GM12878 (cell line): Measurements from ENCODE around the gene ALOXE3. TPM values are rescaled to one million over a fixed set of nuclear protein-coding genes. Genes with fewer than 3 reads are reported as not detected.

Experiments
- ATAC-seq: fragments of 200-7000 bp; cut with Tn5 transposase; 3 replicates; pipeline ENCODE4 v1.9.1; 2020; ENCODE audit warnings: mild to moderate bottlenecking, moderate library complexity
- BruUV-seq: library from RNA; stranded (reverse); fragments of 400-500 nt; replicated peaks from 2 replicates; lab custom pipeline; 2021; lab: Mats Ljungman, UMichigan
- CTCF ChIA-PET: fragments of 300-600 bp; sonication (Branson Sonifier 250); formaldehyde crosslinking; extraction: SDS; loops from one replicate; lab custom pipeline; 2021; ENCODE audit warnings: inconsistent platforms; lab: Yijun Ruan, JAX
- POLR2A ChIA-PET: fragments of 350-600 bp; formaldehyde crosslinking; extraction: SDS; loops from one replicate; lab custom pipeline; 2021; ENCODE audit warnings: inconsistent platforms; lab: Charles Lee
- RAD21 ChIA-PET: fragments of 300-600 bp; sonication (Branson Sonifier 250); formaldehyde crosslinking; loops from one replicate; lab custom pipeline; 2023; ENCODE audit warnings: antibody characterized with exemption; ENCODE audit not compliant: unreplicated experiment; lab: Charles Lee
- SMC1A ChIA-PET: fragments of 300-600 bp; sonication (Branson Sonifier 250); formaldehyde crosslinking; loops from one replicate; lab custom pipeline; 2023; ENCODE audit not compliant: unreplicated experiment, uncharacterized antibody; lab: Charles Lee
- DNase-seq: peaks from one replicate; pipeline ENCODE4 v3.0.0-alpha.2; 2011; ENCODE audit warnings: low read depth, low spot score
- FAIRE-seq: peaks from 3 replicates; lab custom pipeline; 2011; peaks lifted over from hg19 to GRCh38; lab: Jason Lieb, UNC
- H2AFZ ChIP-seq: 2 replicates; pipeline ENCODE4 v1.6.0; 2011; ENCODE audit warnings: low read depth, low read length, control low read depth; ENCODE audit not compliant: control insufficient read depth
- H3K27ac ChIP-seq: 2 replicates; pipeline ENCODE4 v1.5.1; 2011; ENCODE audit warnings: control low read depth; ENCODE audit not compliant: control insufficient read depth, insufficient read depth
- H3K27me3 ChIP-seq, 2 experiments: replicated peaks in 1 of 2; 2 replicates each; pipeline versions ENCODE4 v1.6.0 to v1.6.1; 2011; ENCODE audit warnings: low read length in 1 of 2; ENCODE audit not compliant: control insufficient read depth in 2 of 2, insufficient read depth in 2 of 2
- H3K36me3 ChIP-seq, 2 experiments: 2 replicates each; pipeline ENCODE4 v1.5.1; 2011; ENCODE audit warnings: low read length in 1 of 2; ENCODE audit not compliant: control insufficient read depth in 2 of 2, insufficient read depth in 2 of 2
- H3K4me1 ChIP-seq: 2 replicates; pipeline ENCODE4 v1.6.1; 2011; ENCODE audit warnings: mild to moderate bottlenecking, low read length, moderate library complexity, mixed read lengths; ENCODE audit not compliant: control insufficient read depth, insufficient read depth
- H3K4me2 ChIP-seq: 2 replicates; pipeline ENCODE4 v1.6.0; 2011; ENCODE audit warnings: control low read depth; ENCODE audit not compliant: control insufficient read depth, insufficient read depth
- H3K4me3 ChIP-seq: fragments of 200-600 bp; sonication (generic); 2 replicates; pipeline ENCODE4 v1.5.1; 2016
- H3K79me2 ChIP-seq: 2 replicates; pipeline ENCODE4 v1.6.0; 2011; ENCODE audit warnings: low read length; ENCODE audit not compliant: control insufficient read depth, insufficient read depth
- H3K9ac ChIP-seq: 2 replicates; pipeline ENCODE4 v1.8.0; 2011; ENCODE audit warnings: low read length, control low read depth, mixed read lengths; ENCODE audit not compliant: control insufficient read depth, insufficient read depth
- H3K9me3 ChIP-seq: replicated peaks from 3 replicates; pipeline ENCODE4 v1.5.1; 2011; ENCODE audit warnings: mild to moderate bottlenecking, low read length; ENCODE audit not compliant: control insufficient read depth, insufficient read depth
- H4K20me1 ChIP-seq: 2 replicates; pipeline ENCODE4 v1.6.0; 2011; ENCODE audit not compliant: control insufficient read depth, insufficient read depth
- CBX5 ChIP-seq: sonication (generic); IDR thresholded peaks from 2 replicates; pipeline ENCODE4 v1.6.1; 2016; ENCODE audit warnings: low read depth, moderate library complexity, mild to moderate bottlenecking, inconsistent platforms
- CREM ChIP-seq: IDR thresholded peaks from 2 replicates; pipeline ENCODE4 v1.6.1; 2014; ENCODE audit warnings: antibody characterized with exemption, low read depth
- CUX1 ChIP-seq: IDR thresholded peaks from 2 replicates; pipeline ENCODE4 v1.6.1; 2012; ENCODE audit warnings: improper control_type of control experiment, low read depth, low read length; ENCODE audit not compliant: insufficient replicate concordance
- DPF2 ChIP-seq: fragments of 450-650 bp; IDR thresholded peaks from 2 replicates; pipeline ENCODE4 v1.6.1; 2017; ENCODE audit warnings: mild to moderate bottlenecking
- EED ChIP-seq: sonication (generic); IDR thresholded peaks from 2 replicates; pipeline ENCODE4 v1.6.1; 2016; ENCODE audit warnings: antibody characterized with exemption, low read depth
- EGR1 ChIP-seq, 2 experiments: IDR thresholded peaks; 1 replicate in 1 of 2; 2 replicates in 1 of 2; pipeline ENCODE4 v1.6.1; 2011 to 2012; ENCODE audit warnings: low read depth in 2 of 2, low read length in 2 of 2, borderline replicate concordance in 1 of 2, mild to moderate bottlenecking in 1 of 2, moderate library complexity in 1 of 2
- EP300 ChIP-seq, 2 experiments: fragments of 150-350 bp in 1 of 2; IDR thresholded peaks; 2 replicates each; pipeline ENCODE4 v1.6.1; 2011 to 2012; ENCODE audit warnings: low read depth in 2 of 2, low read length in 2 of 2, borderline replicate concordance in 1 of 2, improper control_type of control experiment in 1 of 2, inconsistent platforms in 1 of 2; ENCODE audit not compliant: control insufficient read depth in 1 of 2
- FOS ChIP-seq: IDR thresholded peaks from 3 replicates; pipeline ENCODE4 v1.6.1; 2011; ENCODE audit warnings: borderline replicate concordance; ENCODE audit not compliant: insufficient read length; ENCODE audit errors: extremely low read depth
- MEF2A ChIP-seq: IDR thresholded peaks from 2 replicates; pipeline ENCODE4 v1.6.1; 2011; ENCODE audit warnings: low read depth, mild to moderate bottlenecking, low read length, moderate library complexity; ENCODE audit not compliant: insufficient read depth
- NFYA ChIP-seq: IDR thresholded peaks from 2 replicates; pipeline ENCODE4 v1.6.1; 2011; ENCODE audit warnings: low read depth, mild to moderate bottlenecking, low read length, improper control_type of control experiment, borderline replicate concordance
- POLR2A ChIP-seq: IDR thresholded peaks from 2 replicates; pipeline ENCODE4 v1.6.1; 2011; ENCODE audit warnings: low read depth, mild to moderate bottlenecking, low read length
- RCOR1 ChIP-seq: conservative IDR thresholded peaks from 2 replicates; pipeline ENCODE4 v1.6.1; 2012; ENCODE audit warnings: low read depth, low read length, improper control_type of control experiment
- RUNX3 ChIP-seq: IDR thresholded peaks from 2 replicates; pipeline ENCODE4 v1.6.1; 2012; ENCODE audit warnings: low read length, inconsistent platforms
- SPI1 ChIP-seq: IDR thresholded peaks from 2 replicates; pipeline ENCODE4 v1.6.1; 2011; ENCODE audit warnings: low read depth, mild to moderate bottlenecking, low read length, moderate library complexity, borderline replicate concordance; ENCODE audit not compliant: insufficient read depth
- TCF12 ChIP-seq: IDR thresholded peaks from 2 replicates; pipeline ENCODE4 v1.6.1; 2011; ENCODE audit warnings: low read depth, mild to moderate bottlenecking, low read length
- TCF7 ChIP-seq: IDR thresholded peaks from 2 replicates; pipeline ENCODE4 v1.6.1; 2014; ENCODE audit warnings: antibody characterized with exemption, borderline replicate concordance
- ZBED1 ChIP-seq: IDR thresholded peaks from 2 replicates; pipeline ENCODE4 v1.6.1; 2016; ENCODE audit warnings: borderline replicate concordance
- WGBS: methylation state at CpG from one replicate; pipeline ENCODE4 v1.1.6; 2016; ENCODE audit warnings: low lambda C conversion rate; ENCODE audit not compliant: insufficient replicate concordance, insufficient coverage; ENCODE audit errors: missing lambda C conversion rate; 5-methylcytosine and 5-hydroxymethylcytosine counted together
- in situ Hi-C: fragments of 300-500 bp; cut with MboI; formaldehyde crosslinking; loops from 9 replicates; pipeline ENCODE4 v1.14.3; 2018; ENCODE audit warnings: mixed read lengths
- intact Hi-C: fragments of 100-400 bp; cut with micrococcal nuclease; formaldehyde crosslinking; loops from one replicate; pipeline ENCODE4 v1.14.2; 2022; ENCODE audit not compliant: unreplicated experiment
- polyA plus RNA-seq, 11 experiments: library from polyadenylated mRNA; depleted of rRNA in 4 of 11; unstranded in 6 of 11; stranded (reverse) in 5 of 11; fragments of >200 nt; fragmentation: Nextera tagmentation in 4 of 11; fragmentation: Illumina TruSeq in 1 of 11; extraction: Ambion mirVana in 4 of 11; extraction: Trizol in 1 of 11; gene quantifications; 1 replicate in 1 of 11; 2 replicates in 10 of 11; pipeline versions ENCODE4 v1.2.1 to v1.2.3, GENCODE V29; 2011 to 2016; ENCODE audit warnings: inconsistent platforms in 2 of 11, missing spikeins in 2 of 11, low read depth in 1 of 11
- total RNA-seq, 4 experiments: library from RNA; depleted of rRNA in 3 of 4; stranded (reverse); fragments of >200 nt in 3 of 4; fragmentation: Illumina TruSeq in 1 of 4; extraction: Trizol in 1 of 4; gene quantifications; 2 replicates each; pipeline versions ENCODE4 v1.2.1 to v1.2.3, GENCODE V29; 2013 to 2021

The ALOXE3 gene
- total and polyA plus RNA-seq, 10 of the 15 experiments (the other 5 are each of a cell fraction or from before 2014, with no cell fraction given): 0.04 TPM; not detected in 9

GRCh38 chr17:8166731-8167130, 48.4 kb upstream of the ALOXE3 start (continued):
- TF ChIP-seq NFYA: no peak
- no peak for TF ChIP-seq TCF7
- no peak for TF ChIP-seq FOS
- no peak for TF ChIP-seq CUX1
- TF ChIP-seq RCOR1: no peak
- TF ChIP-seq, all 136 proteins: peak for 0

DNA sequence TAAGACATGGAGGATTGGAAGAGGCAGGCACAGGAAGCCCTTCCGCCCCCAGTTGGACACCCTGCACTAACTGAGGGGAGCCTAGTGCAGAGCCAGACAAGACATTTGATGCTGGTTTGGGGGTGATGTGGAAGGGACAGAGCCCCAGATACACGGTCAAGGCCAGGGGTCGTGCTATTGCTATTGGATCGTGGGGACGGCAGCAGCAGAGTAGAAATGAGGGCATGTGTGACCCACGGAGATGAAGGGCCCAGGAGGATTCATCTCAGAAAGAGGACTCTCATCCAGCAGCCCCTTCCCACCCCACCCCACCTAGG, 46.5 kb upstream of the ALOXE3 start:
- FAIRE-seq (no peak), ATAC-seq (no peak), DNase-seq (no peak)
- intact Hi-C loops: loop anchor here (5.0 kb wide), 1 partner anchor 102 kb away; no protein-coding TSS in a partner anchor
- ChIA-PET SMC1A (interaction anchor here (0.6 to 1.2 kb wide), 2 partner anchors 9 to 93 kb away, joined by 3 to 7 read pairs; no protein-coding TSS in a partner anchor), POLR2A (interaction anchor here (1.0 to 1.3 kb wide), 3 partner anchors 8 to 57 kb away, joined by 3 to 11 read pairs (median 4); no protein-coding TSS in a partner anchor), CTCF (no interaction called here), RAD21 (interaction anchor here (1.1 to 1.7 kb wide), 2 partner anchors 9 to 130 kb away, joined by 3 to 9 read pairs; partner anchors contain the start of gene SLC25A35)
- Histone ChIP-seq H3K36me3 (peaks cover 0 to 2% of the 10 kb centered on the region in 2 experiments; a peak in 1 of 4 replicates), H3K27me3 (no peaks in the 10 kb centered on the region), H3K4me3 (no peak overlapping the region), H3K4me1 (peaks cover 29% of the 10 kb centered on the region), H3K4me2 (no peak overlapping the region), H3K79me2 (peaks cover 24% of the 10 kb centered on the region), H2AFZ (peak overlapping the region; percentile 62; the same call in 1 of the 2 replicates), H4K20me1 (no peaks in the 10 kb centered on the region), H3K9me3 (no peaks in the 10 kb centered on the region), H3K9ac (no peak overlapping the region; the same call in 1 of the 2 replicates), H3K27ac (no peak overlapping the region)
- in situ Hi-C loops: no loop called here
- 92% methylated on average over 6 of the region's 6 CpGs for WGBS
- no TSS peak for BruUV-seq
- TF ChIP-seq ZBED1 (no peak), RUNX3 (no peak), SPI1 (no peak), TCF12 (no peak), MEF2A (no peak), CBX5 (no peak), EED (no peak), EGR1 (IDR thresholded peaks at IDR 0.05; ENCODE audit: borderline replicate concordance in 1 of 2, low read depth in 2 of 2, low read length in 2 of 2) (no peak), POLR2A (no peak), EP300 (IDR thresholded peaks at IDR 0.05; ENCODE audit: borderline replicate concordance in 1 of 2, control insufficient read depth in 1 of 2, low read depth in 2 of 2, low read length in 2 of 2) (no peak), CREM (no peak), DPF2 (no peak)
